Astrocyte (in vitro differentiated cells and primary cell): Measurements from ENCODE around the gene NUP58. TPM values are rescaled to one million over a fixed set of nuclear protein-coding genes. Genes with fewer than 3 reads are reported as not detected.
"Not testable (repeated sequence)": the region's sequence is repeated elsewhere in the genome, so short reads cannot be mapped to it uniquely, and the experiment has no call there.

Source experiments
- DNase-seq: peaks from one replicate; pipeline ENCODE4 v3.0.0-alpha.2; 2010; ENCODE audit warnings: low read depth
- FAIRE-seq: peaks from 2 replicates; lab custom pipeline; 2011; peaks lifted over from hg19 to GRCh38; lab: Jason Lieb, UNC
- H2AFZ ChIP-seq: 2 replicates; pipeline ENCODE4 v1.6.0; 2012; ENCODE audit warnings: low read depth, low read length, inconsistent platforms
- H3K27ac ChIP-seq: 2 replicates; pipeline ENCODE4 v1.5.1; 2011; ENCODE audit warnings: low read depth, low read length, inconsistent platforms
- H3K27me3 ChIP-seq: 2 replicates; pipeline ENCODE4 v1.6.0; 2011; ENCODE audit warnings: low read length, inconsistent platforms; ENCODE audit not compliant: insufficient read depth
- H3K36me3 ChIP-seq: 2 replicates; pipeline ENCODE4 v1.5.1; 2011; ENCODE audit warnings: low read length, inconsistent platforms; ENCODE audit not compliant: insufficient read depth
- H3K4me1 ChIP-seq: 2 replicates; pipeline ENCODE4 v1.5.1; 2011; ENCODE audit warnings: low read length, inconsistent platforms; ENCODE audit not compliant: insufficient read depth
- H3K4me2 ChIP-seq: 2 replicates; pipeline ENCODE4 v1.6.0; 2012; ENCODE audit warnings: low read length, inconsistent platforms
- H3K4me3 ChIP-seq: 2 replicates; pipeline ENCODE4 v1.5.1; 2011; ENCODE audit warnings: low read depth, mild to moderate bottlenecking, low read length, inconsistent platforms; ENCODE audit not compliant: insufficient read depth
- H3K79me2 ChIP-seq: 2 replicates; pipeline ENCODE4 v1.6.0; 2012; ENCODE audit warnings: mild to moderate bottlenecking, low read length, inconsistent platforms; ENCODE audit not compliant: insufficient read depth
- H3K9ac ChIP-seq: 2 replicates; pipeline ENCODE4 v1.6.0; 2012; ENCODE audit warnings: mild to moderate bottlenecking, low read length, inconsistent platforms
- H3K9me3 ChIP-seq: 2 replicates; pipeline ENCODE4 v1.5.1; 2012; ENCODE audit warnings: low read depth, mild to moderate bottlenecking, low read length, inconsistent platforms; ENCODE audit not compliant: insufficient read depth
- H4K20me1 ChIP-seq: 2 replicates; pipeline ENCODE4 v1.6.0; 2012; ENCODE audit warnings: low read length, inconsistent platforms; ENCODE audit not compliant: insufficient read depth
- H3K27ac Mint-ChIP-seq: one replicate; pipeline ENCODE4 v1.8.0; 2021; ENCODE audit warnings: mild to moderate bottlenecking, mixed read lengths; ENCODE audit not compliant: unreplicated experiment
- H3K27me3 Mint-ChIP-seq: one replicate; pipeline ENCODE4 v1.8.0; 2021; ENCODE audit warnings: low read depth, mixed read lengths; ENCODE audit not compliant: unreplicated experiment
- H3K36me3 Mint-ChIP-seq: one replicate; pipeline ENCODE4 v1.8.0; 2021; ENCODE audit warnings: low read depth, mixed read lengths; ENCODE audit not compliant: unreplicated experiment
- H3K4me1 Mint-ChIP-seq: one replicate; pipeline ENCODE4 v1.8.0; 2021; ENCODE audit warnings: low read depth, mixed read lengths; ENCODE audit not compliant: unreplicated experiment
- H3K4me3 Mint-ChIP-seq: one replicate; pipeline ENCODE4 v1.8.0; 2021; ENCODE audit warnings: mild to moderate bottlenecking, moderate library complexity, mixed read lengths; ENCODE audit not compliant: unreplicated experiment
- H3K9me3 Mint-ChIP-seq: one replicate; pipeline ENCODE4 v1.8.0; 2021; ENCODE audit warnings: mild to moderate bottlenecking, mixed read lengths; ENCODE audit not compliant: unreplicated experiment
- CTCF ChIP-seq: IDR thresholded peaks from 2 replicates; pipeline ENCODE4 v1.5.1; 2011; ENCODE audit warnings: low read depth, mild to moderate bottlenecking, inconsistent platforms, low read length, moderate library complexity; ENCODE audit not compliant: insufficient read depth
- EZH2 ChIP-seq: IDR thresholded peaks from 2 replicates; pipeline ENCODE4 v1.6.1; 2012; ENCODE audit warnings: mild to moderate bottlenecking, low read length, inconsistent platforms; ENCODE audit not compliant: insufficient read depth
- total RNA-seq: library from RNA; stranded (reverse); gene quantifications from 2 replicates; pipeline ENCODE4 v1.2.1, GENCODE V29; 2021

NUP58 gene
- total RNA-seq, 1 donor from 2014 or later = 53.2 TPM

GRCh38 chr13:25352806-25353205, 51.4 kb downstream of the NUP58 start:
- no peak for TF ChIP-seq EZH2
- no peak for TF ChIP-seq CTCF
- no peaks in the 10 kb centered on the region for H3K9me3 ChIP-seq
- Mint-ChIP-seq H3K27ac (no peak overlapping the region), H3K36me3 (no peaks in the 10 kb centered on the region), H3K4me3 (no peak overlapping the region), H3K27me3 (peaks cover 2% of the 10 kb centered on the region), H3K9me3 (peaks cover 4% of the 10 kb centered on the region), H3K4me1 (no peaks in the 10 kb centered on the region)
- H3K4me2 ChIP-seq = no peak overlapping the region
- no peak for DNase-seq
- no peaks in the 10 kb centered on the region for H3K36me3 ChIP-seq
- H3K27ac ChIP-seq = no peak overlapping the region
- H3K9ac ChIP-seq = no peak overlapping the region
- H4K20me1 ChIP-seq = no peaks in the 10 kb centered on the region
- H3K27me3 ChIP-seq = peaks cover 3% of the 10 kb centered on the region
- H2AFZ ChIP-seq = no peak overlapping the region
- FAIRE-seq = no peak
- no peaks in the 10 kb centered on the region for H3K79me2 ChIP-seq
- H3K4me3 ChIP-seq = no peak overlapping the region
- no peaks in the 10 kb centered on the region for H3K4me1 ChIP-seq

DNA sequence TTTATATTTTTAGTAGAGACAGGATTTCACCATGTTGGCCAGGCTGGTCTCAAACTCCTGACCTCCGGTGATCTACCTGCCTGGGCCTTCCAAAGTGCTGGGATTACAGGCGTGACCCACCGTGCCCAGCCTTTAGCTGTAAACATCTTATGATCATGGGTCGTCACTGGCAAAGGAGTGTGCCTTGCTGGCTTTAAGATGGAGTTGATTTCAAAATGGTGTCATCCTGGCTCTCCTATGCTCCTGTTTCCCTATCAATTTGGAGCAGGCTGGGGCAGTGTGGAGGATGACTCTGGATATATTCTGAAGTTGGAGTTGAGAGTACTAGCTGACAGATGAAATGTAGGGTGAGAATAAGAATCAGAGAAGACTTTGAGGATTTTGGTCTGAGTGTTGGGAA, 51.9 kb downstream of the NUP58 start:
- peaks cover 3% of the 10 kb centered on the region for H3K27me3 ChIP-seq
- H3K4me2 ChIP-seq = no peak overlapping the region
- H3K9me3 ChIP-seq = no peaks in the 10 kb centered on the region
- DNase-seq = no peak
- H3K27ac ChIP-seq = no peak overlapping the region
- no peaks in the 10 kb centered on the region for H3K4me1 ChIP-seq
- H3K4me3 Mint-ChIP-seq = no peak overlapping the region
- H3K27me3 Mint-ChIP-seq = peaks cover 2% of the 10 kb centered on the region
- H3K36me3 ChIP-seq = no peaks in the 10 kb centered on the region
- no peak overlapping the region for H3K9ac ChIP-seq
- FAIRE-seq = no peak
- H3K27ac Mint-ChIP-seq = no peak overlapping the region
- H3K9me3 Mint-ChIP-seq = peaks cover 4% of the 10 kb centered on the region
- H3K79me2 ChIP-seq = no peaks in the 10 kb centered on the region
- no peak for TF ChIP-seq EZH2
- TF ChIP-seq CTCF = no peak
- H4K20me1 ChIP-seq = no peaks in the 10 kb centered on the region
- H3K36me3 Mint-ChIP-seq = peaks cover 2% of the 10 kb centered on the region
- H2AFZ ChIP-seq = no peak overlapping the region
- no peaks in the 10 kb centered on the region for H3K4me1 Mint-ChIP-seq
- H3K4me3 ChIP-seq = no peak overlapping the region

DNA sequence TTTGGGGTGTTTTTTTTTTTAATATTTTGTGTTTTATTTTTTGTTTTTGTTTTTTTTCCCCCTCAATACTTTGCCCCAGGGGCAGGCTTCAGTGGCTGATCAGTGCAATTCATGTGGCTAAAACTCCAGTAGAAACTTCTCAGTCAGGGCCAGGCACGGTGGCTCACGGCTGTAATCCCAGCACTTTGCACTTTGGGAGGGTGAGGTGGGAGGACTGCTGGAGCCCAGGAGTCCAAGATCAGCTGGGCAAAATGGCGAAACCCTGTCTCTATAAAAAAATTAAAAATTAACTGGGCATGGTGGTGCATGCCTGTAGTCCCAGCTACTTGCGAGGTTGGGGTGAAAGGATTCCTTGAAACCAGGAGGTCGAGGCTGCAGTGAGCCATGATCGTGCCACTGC, 53.0 kb downstream of the NUP58 start:
- no peak overlapping the region for H3K9ac ChIP-seq
- no peak overlapping the region for H3K4me2 ChIP-seq
- H3K79me2 ChIP-seq = no peaks in the 10 kb centered on the region
- H3K36me3 ChIP-seq = no peaks in the 10 kb centered on the region
- H3K27ac Mint-ChIP-seq = no peak overlapping the region
- H3K27ac ChIP-seq = no peak overlapping the region
- H3K4me1 Mint-ChIP-seq = no peaks in the 10 kb centered on the region
- peaks cover 3% of the 10 kb centered on the region for H3K27me3 ChIP-seq
- DNase-seq = no peak
- H3K27me3 Mint-ChIP-seq = peaks cover 2% of the 10 kb centered on the region
- no peak for FAIRE-seq
- no peak overlapping the region for H3K4me3 ChIP-seq
- TF ChIP-seq CTCF = no peak
- no peak for TF ChIP-seq EZH2
- peaks cover 6% of the 10 kb centered on the region for H3K9me3 Mint-ChIP-seq
- no peaks in the 10 kb centered on the region for H3K4me1 ChIP-seq
- H3K36me3 Mint-ChIP-seq = peaks cover 2% of the 10 kb centered on the region
- H4K20me1 ChIP-seq = no peaks in the 10 kb centered on the region
- H3K4me3 Mint-ChIP-seq = no peak overlapping the region
- no peaks in the 10 kb centered on the region for H3K9me3 ChIP-seq
- no peak overlapping the region for H2AFZ ChIP-seq

- H3K9ac ChIP-seq, H3K4me3 ChIP-seq, H3K9me3 ChIP-seq, H3K36me3 ChIP-seq, H3K79me2 ChIP-seq, H3K9me3 Mint-ChIP-seq, H3K4me2 ChIP-seq, H3K36me3 Mint-ChIP-seq, H3K4me1 Mint-ChIP-seq, H3K27me3 Mint-ChIP-seq, H3K27me3 ChIP-seq, H3K4me3 Mint-ChIP-seq, H3K27ac ChIP-seq, DNase-seq, H3K27ac Mint-ChIP-seq, FAIRE-seq, H2AFZ ChIP-seq, H3K4me1 ChIP-seq, H4K20me1 ChIP-seq: not testable (repeated sequence)
These were observed 59.0 kb downstream of the NUP58 start for GRCh38 chr13:25360443-25360842.
